Measurements from ENCODE around the gene HMG20A. TPM values are rescaled to one million over a fixed set of nuclear protein-coding genes. Genes with fewer than 3 reads are reported as not detected.

The HMG20A gene
- total and polyA plus RNA-seq, 2 experiments from 2014 or later: 17.8 to 57.8 TPM

GRCh38 chr15:77392762-77393470, 27.8 kb upstream of the HMG20A start (continued):
- TF ChIP-seq ZNF462 (CRISPR knock-in tag; IDR thresholded peaks at IDR 0.05) (no peak), ETS1 (IDR thresholded peaks at IDR 0.05) (no peak), ZNF114 (CRISPR knock-in tag; IDR thresholded peaks at IDR 0.05) (no peak), STAT1 (IDR thresholded peaks at IDR 0.05; ENCODE audit: unreplicated experiment) (no peak)

- Histone ChIP-seq H3K27me3 (ENCODE audit: insufficient read depth) (no peaks in the 10 kb centered on the region), H3K4me2 (no peak overlapping the region), H2AFZ (no peak overlapping the region), H3F3A (replicated peaks; ENCODE audit: low read depth) (no peaks in the 10 kb centered on the region), H3K9me2 (ENCODE audit: insufficient read depth) (no peaks in the 10 kb centered on the region), H3K4me3 (no peak overlapping the region), H4K20me1 (replicated peaks; ENCODE audit: insufficient read depth) (peaks cover 10% of the 10 kb centered on the region), H3K27ac (ENCODE audit: low read depth) (no peak overlapping the region), H3K36me3 (ENCODE audit: insufficient read depth) (peaks cover 2% of the 10 kb centered on the region; the same call in 1 of the 2 replicates), H3K79me2 (replicated peaks; ENCODE audit: insufficient read depth) (peaks cover 98% of the 10 kb centered on the region), H3K4me1 (ENCODE audit: insufficient read depth) (no peaks in the 10 kb centered on the region)
- H3K36me3 Mint-ChIP-seq (ENCODE audit: low read depth): peaks cover 18% of the 10 kb centered on the region; the same call in 2 of the 3 replicates
- peaks cover 20% of the 10 kb centered on the region for H3K9me3 Mint-ChIP-seq
- H3K4me1 Mint-ChIP-seq: peaks cover 5% of the 10 kb centered on the region; the same call in 2 of the 3 replicates
- H3K27ac Mint-ChIP-seq: no peak overlapping the region
- TF ChIP-seq STAT1 (IDR thresholded peaks at IDR 0.05; ENCODE audit: unreplicated experiment) (no peak), EZH2 (IDR thresholded peaks at IDR 0.05; ENCODE audit: low read depth, unreplicated experiment) (no peak), NANOG (IDR thresholded peaks at IDR 0.05; ENCODE audit: borderline replicate concordance) (no peak), ZNF114 (CRISPR knock-in tag; IDR thresholded peaks at IDR 0.05) (no peak), ETS1 (IDR thresholded peaks at IDR 0.05) (no peak)
- peaks cover 2% of the 10 kb centered on the region for H3K27me3 Mint-ChIP-seq (ENCODE audit: insufficient read depth, low read depth, poor library complexity)
- no peak overlapping the region for H3K4me3 Mint-ChIP-seq
- DNase-seq (ENCODE audit: low spot score): no peak
- no peak; the same call in 2 of the 3 replicates for ATAC-seq
Observed at GRCh38 chr15:77393471-77393840, 27.2 kb upstream of the HMG20A start.

Measured in GM23338 (cell line).